ENCODE data around the gene NUP62CL. TPM values are rescaled to one million over a fixed set of nuclear protein-coding genes. Genes with fewer than 3 reads are reported as not detected.

Gene NUP62CL
- polyA plus RNA-seq, 2 of the 4 experiments (the other 2 are of a cell fraction): 15.8 to 37.6 TPM

DNA sequence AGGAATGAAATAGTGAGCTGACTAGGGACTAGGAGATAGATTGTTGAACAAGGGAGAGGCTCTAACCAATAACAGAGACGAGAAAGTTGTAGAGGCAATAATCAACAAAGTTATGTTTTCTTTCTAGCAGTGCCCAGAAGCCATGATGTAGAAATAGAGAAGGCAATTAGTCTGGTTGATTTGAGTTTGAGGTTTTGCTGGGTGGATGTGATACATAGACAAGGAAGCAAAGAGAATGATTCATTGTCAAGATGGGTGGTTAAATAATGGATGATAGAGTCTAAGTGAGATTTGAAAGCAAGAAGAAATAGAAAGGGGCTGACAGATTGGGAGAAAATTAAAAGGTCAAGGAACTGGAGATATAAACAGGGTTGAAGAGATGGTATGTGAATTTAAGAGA, 98.8 kb downstream of the NUP62CL start:
- no peak for DNase-seq (ENCODE audit: low read depth in 1 of 2, low spot score in 1 of 2)
- POLR2A ChIA-PET: no interaction called here
- CTCF ChIA-PET: interaction anchor here (0.7 kb wide), 1 partner anchor 9 kb away, joined by 3 read pairs; no protein-coding TSS in a partner anchor
- no peak overlapping the region for H3K27ac ChIP-seq
- 0 out of 3 replicates have a peak, but pooled peaks cover 5% of the 10 kb centered on the region for H3K9me3 ChIP-seq
- no peak for TF ChIP-seq JUN (IDR thresholded peaks at IDR 0.05)
- TF ChIP-seq NFE2L2 (conservative IDR thresholded peaks at IDR 0.05; ENCODE audit: low read length): no peak
- TF ChIP-seq, protein P1, sequence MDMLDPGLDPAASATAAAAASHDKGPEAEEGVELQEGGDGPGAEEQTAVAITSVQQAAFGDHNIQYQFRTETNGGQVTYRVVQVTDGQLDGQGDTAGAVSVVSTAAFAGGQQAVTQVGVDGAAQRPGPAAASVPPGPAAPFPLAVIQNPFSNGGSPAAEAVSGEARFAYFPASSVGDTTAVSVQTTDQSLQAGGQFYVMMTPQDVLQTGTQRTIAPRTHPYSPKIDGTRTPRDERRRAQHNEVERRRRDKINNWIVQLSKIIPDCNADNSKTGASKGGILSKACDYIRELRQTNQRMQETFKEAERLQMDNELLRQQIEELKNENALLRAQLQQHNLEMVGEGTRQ (IDR thresholded peaks at IDR 0.05): no peak
- no peak for TF ChIP-seq HEYL (CRISPR knock-in tag; IDR thresholded peaks at IDR 0.05)
- no peak for TF ChIP-seq FOXS1 (CRISPR knock-in tag; IDR thresholded peaks at IDR 0.05)
- TF ChIP-seq POLR2A (IDR thresholded peaks at IDR 0.05; ENCODE audit: low read length): no peak
- no peak for TF ChIP-seq MYC (IDR thresholded peaks at IDR 0.05; ENCODE audit: borderline replicate concordance, low read length)
- no peak for TF ChIP-seq CBX8 (IDR thresholded peaks at IDR 0.05)
- no peak for TF ChIP-seq ZNF302 (CRISPR knock-in tag; IDR thresholded peaks at IDR 0.05)
- no peak for TF ChIP-seq CHD2 (IDR thresholded peaks at IDR 0.05; ENCODE audit: low read length, partially characterized antibody)
- TF ChIP-seq HOXB13 (CRISPR knock-in tag; IDR thresholded peaks at IDR 0.05; ENCODE audit: low read depth): no peak
- TF ChIP-seq, protein P2, sequence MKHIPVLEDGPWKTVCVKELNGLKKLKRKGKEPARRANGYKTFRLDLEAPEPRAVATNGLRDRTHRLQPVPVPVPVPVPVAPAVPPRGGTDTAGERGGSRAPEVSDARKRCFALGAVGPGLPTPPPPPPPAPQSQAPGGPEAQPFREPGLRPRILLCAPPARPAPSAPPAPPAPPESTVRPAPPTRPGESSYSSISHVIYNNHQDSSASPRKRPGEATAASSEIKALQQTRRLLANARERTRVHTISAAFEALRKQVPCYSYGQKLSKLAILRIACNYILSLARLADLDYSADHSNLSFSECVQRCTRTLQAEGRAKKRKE (CRISPR knock-in tag; IDR thresholded peaks at IDR 0.05; ENCODE audit: low read depth): no peak
- no peak for TF ChIP-seq RAD21 (conservative IDR thresholded peaks at IDR 0.05 in 1 of 2, IDR thresholded peaks at IDR 0.05 in 1 of 2)
- TF ChIP-seq FOSL2 (IDR thresholded peaks at IDR 0.05): no peak
- no peak for TF ChIP-seq FOSL2 (CRISPR knock-in tag; IDR thresholded peaks at IDR 0.05)
- no peak for TF ChIP-seq NPAS2 (CRISPR knock-in tag; IDR thresholded peaks at IDR 0.05; ENCODE audit: borderline replicate concordance)
- no peak for TF ChIP-seq SREBF2 (IDR thresholded peaks at IDR 0.05)
- TF ChIP-seq, protein P3, sequence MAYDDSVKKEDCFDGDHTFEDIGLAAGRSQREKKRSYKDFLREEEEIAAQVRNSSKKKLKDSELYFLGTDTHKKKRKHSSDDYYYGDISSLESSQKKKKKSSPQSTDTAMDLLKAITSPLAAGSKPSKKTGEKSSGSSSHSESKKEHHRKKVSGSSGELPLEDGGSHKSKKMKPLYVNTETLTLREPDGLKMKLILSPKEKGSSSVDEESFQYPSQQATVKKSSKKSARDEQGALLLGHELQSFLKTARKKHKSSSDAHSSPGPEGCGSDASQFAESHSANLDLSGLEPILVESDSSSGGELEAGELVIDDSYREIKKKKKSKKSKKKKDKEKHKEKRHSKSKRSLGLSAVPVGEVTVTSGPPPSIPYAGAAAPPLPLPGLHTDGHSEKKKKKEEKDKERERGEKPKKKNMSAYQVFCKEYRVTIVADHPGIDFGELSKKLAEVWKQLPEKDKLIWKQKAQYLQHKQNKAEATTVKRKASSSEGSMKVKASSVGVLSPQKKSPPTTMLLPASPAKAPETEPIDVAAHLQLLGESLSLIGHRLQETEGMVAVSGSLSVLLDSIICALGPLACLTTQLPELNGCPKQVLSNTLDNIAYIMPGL (CRISPR knock-in tag; IDR thresholded peaks at IDR 0.05; ENCODE audit: borderline replicate concordance): no peak
- TF ChIP-seq ZSCAN20 (CRISPR knock-in tag; IDR thresholded peaks at IDR 0.05): no peak
- ATAC-seq: no peak
- no peaks in the 10 kb centered on the region for H3K4me1 ChIP-seq
- no peak overlapping the region for H3K4me2 ChIP-seq
- no peak overlapping the region for H3K4me3 ChIP-seq
- no peak for FAIRE-seq
- 91% methylated on average over 1 of the region's 1 CpG for WGBS (ENCODE audit: missing lambda C conversion rate)

DNA sequence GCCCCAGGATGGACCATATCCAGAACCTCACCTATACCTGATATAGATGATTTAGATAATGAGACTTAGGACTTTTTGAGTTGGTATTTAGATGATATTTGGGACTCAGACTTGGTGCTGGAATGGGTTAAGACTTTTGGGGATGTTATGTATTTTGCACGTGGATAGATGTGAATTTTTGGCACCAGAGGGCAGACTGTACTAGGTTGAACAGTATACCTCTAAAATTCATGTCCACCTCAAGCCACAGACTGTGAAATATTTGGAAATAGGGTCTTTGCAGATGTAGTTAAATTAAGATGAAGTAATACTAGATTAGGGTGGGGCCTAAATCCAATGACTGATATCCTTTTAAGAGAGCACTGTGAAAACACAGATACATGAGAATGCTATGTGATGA, 103.3 kb downstream of the NUP62CL start:
- no peaks in the 10 kb centered on the region for H3K4me1 ChIP-seq
- CTCF ChIA-PET: interaction anchor here (0.6 to 1.3 kb wide), 7 partner anchors 11 to 647 kb away, joined by 3 to 6 read pairs (median 3); no protein-coding TSS in a partner anchor
- H3K9me3 ChIP-seq: no peaks in the 10 kb centered on the region
- TF ChIP-seq POLR2A (IDR thresholded peaks at IDR 0.05; ENCODE audit: low read length): no peak
- TF ChIP-seq, protein P4, sequence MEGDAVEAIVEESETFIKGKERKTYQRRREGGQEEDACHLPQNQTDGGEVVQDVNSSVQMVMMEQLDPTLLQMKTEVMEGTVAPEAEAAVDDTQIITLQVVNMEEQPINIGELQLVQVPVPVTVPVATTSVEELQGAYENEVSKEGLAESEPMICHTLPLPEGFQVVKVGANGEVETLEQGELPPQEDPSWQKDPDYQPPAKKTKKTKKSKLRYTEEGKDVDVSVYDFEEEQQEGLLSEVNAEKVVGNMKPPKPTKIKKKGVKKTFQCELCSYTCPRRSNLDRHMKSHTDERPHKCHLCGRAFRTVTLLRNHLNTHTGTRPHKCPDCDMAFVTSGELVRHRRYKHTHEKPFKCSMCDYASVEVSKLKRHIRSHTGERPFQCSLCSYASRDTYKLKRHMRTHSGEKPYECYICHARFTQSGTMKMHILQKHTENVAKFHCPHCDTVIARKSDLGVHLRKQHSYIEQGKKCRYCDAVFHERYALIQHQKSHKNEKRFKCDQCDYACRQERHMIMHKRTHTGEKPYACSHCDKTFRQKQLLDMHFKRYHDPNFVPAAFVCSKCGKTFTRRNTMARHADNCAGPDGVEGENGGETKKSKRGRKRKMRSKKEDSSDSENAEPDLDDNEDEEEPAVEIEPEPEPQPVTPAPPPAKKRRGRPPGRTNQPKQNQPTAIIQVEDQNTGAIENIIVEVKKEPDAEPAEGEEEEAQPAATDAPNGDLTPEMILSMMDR (IDR thresholded peaks at IDR 0.05): peak; percentile 51
- no peak for TF ChIP-seq HOXA7 (CRISPR knock-in tag; IDR thresholded peaks at IDR 0.05)
- TF ChIP-seq ZSCAN20 (CRISPR knock-in tag; IDR thresholded peaks at IDR 0.05): no peak
- TF ChIP-seq, protein P5, sequence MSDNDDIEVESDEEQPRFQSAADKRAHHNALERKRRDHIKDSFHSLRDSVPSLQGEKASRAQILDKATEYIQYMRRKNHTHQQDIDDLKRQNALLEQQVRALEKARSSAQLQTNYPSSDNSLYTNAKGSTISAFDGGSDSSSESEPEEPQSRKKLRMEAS (IDR thresholded peaks at IDR 0.05): 0 out of 2 replicates have a peak, but pooled peaks have one; percentile 22
- TF ChIP-seq SMC3 (IDR thresholded peaks at IDR 0.05): peak; percentile 65
- no peak for TF ChIP-seq RFX5 (IDR thresholded peaks at IDR 0.05)
- peak; percentile 55 to 60 for TF ChIP-seq RAD21 (conservative IDR thresholded peaks at IDR 0.05 in 1 of 2, IDR thresholded peaks at IDR 0.05 in 1 of 2)
- TF ChIP-seq NFE2L2 (conservative IDR thresholded peaks at IDR 0.05; ENCODE audit: low read length): no peak
- TF ChIP-seq HEYL (CRISPR knock-in tag; IDR thresholded peaks at IDR 0.05): no peak
- no peak for TF ChIP-seq MAZ (IDR thresholded peaks at IDR 0.05; ENCODE audit: borderline replicate concordance, low read depth, low read length)
- no peak for TF ChIP-seq PHF8 (IDR thresholded peaks at IDR 0.05; ENCODE audit: borderline replicate concordance, low read depth)
- no peak for TF ChIP-seq ZFP36 (IDR thresholded peaks at IDR 0.05; ENCODE audit: borderline replicate concordance, partially characterized antibody)
- no peak for TF ChIP-seq EP300 (IDR thresholded peaks at IDR 0.05)
- no peak for TF ChIP-seq EHF (CRISPR knock-in tag; IDR thresholded peaks at IDR 0.05)
- DNase-seq (ENCODE audit: low read depth in 1 of 2, low spot score in 1 of 2): peak in 1 of 2 experiments; percentile 13
- WGBS (ENCODE audit: missing lambda C conversion rate): 20% methylated on average over 1 of the region's 1 CpG
- H3K27ac ChIP-seq: no peak overlapping the region
- no peak overlapping the region for H3K4me2 ChIP-seq
- FAIRE-seq: peak; percentile 86
- ATAC-seq: peak in 1 of 2 experiments; percentile 63; a peak in 1 of 6 replicates
- POLR2A ChIA-PET: no interaction called here
- H3K4me3 ChIP-seq: no peak overlapping the region
